NT2/D1 (cell line): ENCODE measurements around the gene SLC34A2.

Source experiments
- SUZ12 ChIP-seq: IDR thresholded peaks from 2 replicates; pipeline ENCODE4 v1.6.1; 2011; ENCODE audit not compliant: insufficient read length, insufficient read depth; ENCODE audit errors: extremely low read depth
- YY1 ChIP-seq: IDR thresholded peaks from 2 replicates; pipeline ENCODE4 v1.6.1; 2011; ENCODE audit not compliant: insufficient read length, insufficient read depth
- ZNF274 ChIP-seq: IDR thresholded peaks from 2 replicates; pipeline ENCODE4 v1.6.1; 2011; ENCODE audit warnings: mild to moderate bottlenecking, low read depth, low read length

GRCh38 chr4:25651682-25652081 lies 4.0 kb upstream of the SLC34A2 start:
- TF ChIP-seq YY1 (no peak), ZNF274 (no peak), SUZ12 (no peak)
